MM.1S (cell line): Measurements from ENCODE around the gene GOLT1A.

Experiments
- DNase-seq: peaks from one replicate; pipeline ENCODE4 v3.0.0-alpha.2; 2015
- H2AFZ ChIP-seq: fragments of 300-600 bp; sonication (generic); 2 replicates; pipeline ENCODE4 v1.6.0; 2016; ENCODE audit warnings: antibody characterized with exemption, low read length
- H3F3A ChIP-seq: fragments of 300-600 bp; sonication (generic); 2 replicates; pipeline ENCODE4 v1.6.1; 2016; ENCODE audit warnings: mild to moderate bottlenecking, antibody characterized with exemption, low read length, moderate library complexity, mixed read lengths; ENCODE audit not compliant: insufficient read depth
- H3K27ac ChIP-seq: fragments of 300-600 bp; sonication (generic); 2 replicates; pipeline ENCODE4 v1.5.1; 2016; ENCODE audit warnings: mild to moderate bottlenecking, low read length
- H3K27me3 ChIP-seq: fragments of 300-600 bp; sonication (generic); replicated peaks from 2 replicates; pipeline ENCODE4 v1.6.0; 2016; ENCODE audit warnings: low read length; ENCODE audit not compliant: insufficient read depth
- H3K36me3 ChIP-seq: fragments of 300-600 bp; sonication (generic); replicated peaks from 2 replicates; pipeline ENCODE4 v1.6.1; 2016; ENCODE audit warnings: mild to moderate bottlenecking, low read length, mixed read lengths; ENCODE audit not compliant: insufficient read depth
- H3K4me1 ChIP-seq: fragments of 300-600 bp; sonication (generic); 2 replicates; pipeline ENCODE4 v1.6.1; 2016; ENCODE audit warnings: low read length, mixed read lengths
- H3K4me2 ChIP-seq: fragments of 300-600 bp; sonication (generic); 2 replicates; pipeline ENCODE4 v1.6.0; 2016; ENCODE audit warnings: low read depth, low read length
- H3K4me3 ChIP-seq: fragments of 300-600 bp; sonication (generic); 2 replicates; pipeline ENCODE4 v1.5.1; 2016; ENCODE audit warnings: low read length, mixed read lengths
- H3K79me2 ChIP-seq: fragments of 300-600 bp; sonication (generic); 2 replicates; pipeline ENCODE4 v1.6.1; 2016; ENCODE audit warnings: mixed run types, low read length, mixed read lengths
- H3K9ac ChIP-seq: fragments of 300-600 bp; sonication (generic); 2 replicates; pipeline ENCODE4 v1.6.1; 2016; ENCODE audit warnings: low read length, mixed read lengths
- H3K9me2 ChIP-seq: fragments of 300-600 bp; sonication (generic); replicated peaks from 2 replicates; pipeline ENCODE4 v1.6.1; 2016; ENCODE audit warnings: mild to moderate bottlenecking, low read length, mixed read lengths; ENCODE audit not compliant: insufficient read depth
- H3K9me3 ChIP-seq: fragments of 300-600 bp; sonication (generic); replicated peaks from 2 replicates; pipeline ENCODE4 v1.6.1; 2016; ENCODE audit warnings: mild to moderate bottlenecking, low read length, mixed read lengths; ENCODE audit not compliant: insufficient read depth
- H4K20me1 ChIP-seq: fragments of 300-600 bp; sonication (generic); 2 replicates; pipeline ENCODE4 v1.6.1; 2016; ENCODE audit warnings: mild to moderate bottlenecking, low read length, moderate library complexity, mixed read lengths; ENCODE audit not compliant: insufficient read depth
- CTCF ChIP-seq: fragments of 300-600 bp; sonication (generic); IDR thresholded peaks from 2 replicates; pipeline ENCODE4 v1.5.1; 2016; ENCODE audit warnings: antibody characterized with exemption, low read length, mixed read lengths
- EZH2 ChIP-seq: fragments of 300-600 bp; sonication (generic); optimal IDR thresholded peaks from 2 replicates; pipeline ENCODE3; 2017; ENCODE audit warnings: low read depth, mild to moderate bottlenecking, antibody characterized with exemption, low read length, mixed read lengths
- EZH2phosphoT487 ChIP-seq: fragments of 300-600 bp; sonication (generic); IDR thresholded peaks from 2 replicates; pipeline ENCODE4 v1.6.1; 2018; ENCODE audit warnings: antibody characterized with exemption, low read length

GOLT1A gene

GRCh38 chr1:204259782-204260181 is 46.0 kb upstream of the GOLT1A start:
- Histone ChIP-seq H3K9me2 (no peaks in the 10 kb centered on the region), H2AFZ (no peak overlapping the region), H3K36me3 (no peaks in the 10 kb centered on the region), H3K79me2 (no peaks in the 10 kb centered on the region), H3K4me1 (no peaks in the 10 kb centered on the region), H3K27me3 (no peaks in the 10 kb centered on the region), H3K4me2 (no peak overlapping the region), H3K9ac (no peak overlapping the region), H3F3A (no peaks in the 10 kb centered on the region), H3K9me3 (no peaks in the 10 kb centered on the region), H4K20me1 (no peaks in the 10 kb centered on the region), H3K4me3 (no peak overlapping the region), H3K27ac (no peak overlapping the region)
- TF ChIP-seq CTCF, result no peak
- no peak for TF ChIP-seq EZH2phosphoT487
- no peak for TF ChIP-seq EZH2
- DNase-seq, result no peak

- no peak overlapping the region for H2AFZ ChIP-seq
- H3K9me2 ChIP-seq, result no peaks in the 10 kb centered on the region
- H4K20me1 ChIP-seq, result no peaks in the 10 kb centered on the region
- H3K36me3 ChIP-seq, result no peaks in the 10 kb centered on the region
- H3K9ac ChIP-seq, result no peak overlapping the region
- H3K9me3 ChIP-seq, result no peaks in the 10 kb centered on the region
- H3K4me2 ChIP-seq, result no peak overlapping the region
- no peak for DNase-seq
- H3K4me3 ChIP-seq, result no peak overlapping the region
- no peaks in the 10 kb centered on the region for H3F3A ChIP-seq
- H3K27ac ChIP-seq, result no peak overlapping the region
- H3K27me3 ChIP-seq, result no peaks in the 10 kb centered on the region
- H3K4me1 ChIP-seq, result no peaks in the 10 kb centered on the region
- TF ChIP-seq EZH2 (no peak), CTCF (no peak), EZH2phosphoT487 (no peak)
- H3K79me2 ChIP-seq, result no peaks in the 10 kb centered on the region
Observed at GRCh38 chr1:204259196-204259595, 45.4 kb upstream of the GOLT1A start.

GRCh38 chr1:204258213-204259115 is 44.7 kb upstream of the GOLT1A start:
- Histone ChIP-seq H3K4me1 (no peaks in the 10 kb centered on the region), H2AFZ (no peak overlapping the region), H3K9me2 (no peaks in the 10 kb centered on the region), H3K27ac (no peak overlapping the region), H3K9ac (no peak overlapping the region), H3F3A (no peaks in the 10 kb centered on the region), H3K4me2 (no peak overlapping the region), H4K20me1 (no peaks in the 10 kb centered on the region), H3K4me3 (no peak overlapping the region), H3K79me2 (no peaks in the 10 kb centered on the region), H3K36me3 (no peaks in the 10 kb centered on the region), H3K9me3 (no peaks in the 10 kb centered on the region), H3K27me3 (no peaks in the 10 kb centered on the region)
- TF ChIP-seq EZH2 (no peak), EZH2phosphoT487 (no peak), CTCF (peak; percentile 94)
- peak; percentile 46 for DNase-seq
